ENCODE results near the gene CTNNAL1.
"Not testable (repeated sequence)": the region's sequence is repeated elsewhere in the genome, so short reads cannot be mapped to it uniquely, and the experiment has no call there.

The CTNNAL1 gene

DNA sequence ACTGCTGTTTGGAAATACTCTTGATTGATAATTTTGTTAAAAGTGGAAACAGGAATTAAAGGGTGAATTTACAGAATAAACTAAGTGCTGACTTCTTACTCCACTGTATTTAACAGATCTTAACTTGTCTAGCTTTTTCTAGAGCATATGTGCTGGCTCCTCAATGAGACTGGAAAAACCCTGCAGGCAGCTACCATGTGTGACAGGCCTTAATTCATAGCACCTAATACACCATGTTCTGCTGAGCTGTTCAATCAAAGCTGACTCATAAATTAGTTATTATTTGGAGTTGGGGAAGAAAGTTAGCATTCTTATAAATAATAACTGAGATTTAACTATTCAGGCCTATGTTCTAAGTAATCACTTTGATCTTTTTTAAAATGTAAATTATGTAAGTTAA, 29.4 kb downstream of the CTNNAL1 start:
- DNase-seq: no peak

DNA sequence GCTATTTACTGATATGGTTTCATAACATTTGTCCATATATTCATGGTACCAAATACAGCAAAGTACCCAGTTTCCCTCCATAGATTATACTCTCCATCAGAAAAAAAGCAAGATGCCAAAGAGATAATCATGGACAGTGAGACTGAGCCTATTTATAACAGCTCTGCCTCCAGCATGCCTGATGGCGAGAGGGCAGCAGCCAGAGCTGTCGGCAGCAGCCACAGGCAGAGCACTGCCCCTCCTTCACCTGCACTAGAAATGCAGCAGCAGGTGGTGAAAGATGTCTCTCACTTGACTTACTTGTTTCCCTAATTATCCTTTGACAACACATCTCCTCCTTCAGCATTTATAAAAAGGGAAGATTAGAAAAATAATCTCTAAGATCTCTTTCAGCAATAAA, 32.4 kb downstream of the CTNNAL1 start:
- peak in 1 of 3 experiments; percentile 35 for DNase-seq

DNA sequence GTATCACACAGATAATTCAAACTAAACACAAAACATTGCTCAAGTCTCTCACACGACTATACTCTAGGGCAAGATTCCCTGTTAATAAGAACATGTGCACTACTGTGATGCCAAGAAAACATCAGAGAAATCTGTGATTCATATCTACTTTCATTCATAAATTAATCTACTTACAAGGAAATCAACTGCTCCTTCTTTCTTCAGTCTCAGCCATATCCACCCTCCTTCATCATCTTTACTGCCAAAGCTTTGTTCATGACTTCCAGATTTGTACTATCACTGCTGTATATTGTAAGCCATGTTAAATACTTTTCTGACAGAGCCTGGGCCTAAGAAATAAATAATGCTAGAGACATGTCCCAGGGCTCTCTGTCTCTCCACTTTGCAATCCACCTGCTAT, 35.1 kb downstream of the CTNNAL1 start:
- no peak for DNase-seq

DNA sequence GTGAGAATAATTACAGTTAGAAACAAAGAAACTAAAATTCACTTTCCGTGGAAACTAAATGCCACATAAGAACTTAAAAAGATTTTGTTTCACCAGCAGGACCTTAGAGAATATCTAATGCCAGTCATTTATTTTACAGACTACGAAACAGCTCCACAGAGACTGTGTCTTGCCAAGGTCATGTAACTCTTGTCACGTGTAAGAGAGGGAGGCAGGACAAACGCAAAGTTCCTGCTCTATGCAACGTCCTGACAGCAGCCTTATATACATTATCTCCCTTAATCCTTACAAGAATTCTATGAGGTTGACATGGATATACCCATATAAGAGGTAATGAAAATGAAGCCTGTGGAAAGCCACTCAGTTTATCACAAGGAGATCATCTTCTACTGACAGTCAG, 39.4 kb downstream of the CTNNAL1 start:
- DNase-seq: no peak

DNA sequence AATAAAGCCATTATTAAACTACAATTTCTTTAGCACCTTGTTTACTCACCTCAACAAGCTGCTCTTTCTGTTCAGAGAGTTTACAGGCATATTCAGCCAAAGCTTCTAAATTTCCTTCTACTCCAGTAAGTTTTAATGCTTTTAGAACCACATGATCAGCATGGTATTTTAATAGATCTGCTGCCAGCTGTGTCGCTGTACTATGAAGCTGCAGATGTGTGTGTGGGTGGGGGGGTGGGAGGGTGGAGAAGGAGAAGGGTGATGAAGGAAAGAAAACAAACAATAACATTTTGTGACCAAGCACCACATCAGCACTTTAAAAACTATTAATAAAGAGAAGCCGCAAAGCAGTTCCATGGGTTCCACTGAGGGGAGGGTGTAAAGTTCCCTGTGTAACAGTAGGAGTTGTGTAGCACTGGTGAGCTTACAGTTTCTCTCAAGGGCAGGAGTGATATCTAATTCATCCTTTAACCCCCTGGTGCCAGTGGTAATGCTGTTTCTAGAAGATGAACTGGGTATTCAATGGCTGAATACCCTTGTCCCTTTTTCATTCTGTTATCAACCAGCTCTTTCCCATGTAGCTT, 40.6 kb downstream of the CTNNAL1 start:
- no peak for DNase-seq

DNA sequence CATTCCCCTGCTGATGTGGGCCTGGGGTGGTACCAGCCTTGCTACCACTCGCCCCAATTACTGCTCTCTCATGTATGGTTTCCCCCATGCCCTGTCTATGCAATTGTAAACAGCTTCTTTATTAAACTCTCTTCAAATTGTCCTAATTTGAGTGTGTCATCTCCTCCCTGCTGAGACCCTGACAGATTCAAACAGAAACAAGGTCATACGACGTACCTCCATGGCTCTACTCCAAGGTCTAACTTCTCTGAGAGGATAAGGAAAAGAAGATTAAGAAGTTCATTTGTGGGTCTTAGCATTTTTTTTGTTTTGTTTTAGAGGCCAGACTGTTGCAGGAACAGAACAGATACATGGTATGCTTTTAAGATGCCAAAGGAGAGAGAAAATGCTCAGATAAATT, 41.1 kb downstream of the CTNNAL1 start:
- DNase-seq: no peak

DNA sequence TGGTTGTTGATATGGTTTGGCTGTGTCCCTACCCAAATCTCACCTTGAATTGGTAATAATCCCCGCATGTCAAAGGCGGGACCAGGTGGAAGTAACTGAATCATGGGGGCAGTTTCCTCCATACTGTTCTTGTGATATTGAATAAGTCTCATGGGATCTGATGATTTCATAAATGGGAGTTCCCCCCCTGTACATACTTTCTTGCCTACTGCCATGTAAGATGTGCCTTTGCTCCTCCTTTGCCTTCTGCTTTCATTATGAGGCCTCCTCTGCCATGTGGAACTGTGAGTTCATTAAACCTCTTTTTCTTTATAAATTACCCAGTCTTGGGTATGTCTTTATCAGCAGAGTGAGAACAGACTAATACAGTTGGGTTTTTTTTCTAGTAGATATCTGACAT, 41.9 kb downstream of the CTNNAL1 start:
- not testable (repeated sequence) for DNase-seq

DNA sequence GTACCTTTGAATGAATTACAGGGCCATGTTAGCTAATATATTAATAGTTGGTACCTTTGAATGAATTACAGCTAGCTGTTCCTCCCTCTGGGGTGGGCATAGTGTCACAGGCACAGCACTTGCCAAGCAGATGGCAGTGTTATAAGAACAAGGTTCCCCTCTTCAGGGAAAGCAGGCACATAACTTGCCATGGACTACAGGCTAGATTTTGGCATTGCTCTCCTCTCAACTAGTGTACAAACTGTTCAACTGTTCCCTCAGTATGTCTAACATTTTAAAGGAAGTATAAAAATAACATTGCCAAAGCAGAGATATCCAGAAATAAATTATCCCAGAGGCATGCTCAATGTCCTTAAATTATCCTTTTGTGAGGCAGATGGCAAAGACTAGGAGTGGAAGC, 45.4 kb downstream of the CTNNAL1 start:
- no peak for DNase-seq

DNA sequence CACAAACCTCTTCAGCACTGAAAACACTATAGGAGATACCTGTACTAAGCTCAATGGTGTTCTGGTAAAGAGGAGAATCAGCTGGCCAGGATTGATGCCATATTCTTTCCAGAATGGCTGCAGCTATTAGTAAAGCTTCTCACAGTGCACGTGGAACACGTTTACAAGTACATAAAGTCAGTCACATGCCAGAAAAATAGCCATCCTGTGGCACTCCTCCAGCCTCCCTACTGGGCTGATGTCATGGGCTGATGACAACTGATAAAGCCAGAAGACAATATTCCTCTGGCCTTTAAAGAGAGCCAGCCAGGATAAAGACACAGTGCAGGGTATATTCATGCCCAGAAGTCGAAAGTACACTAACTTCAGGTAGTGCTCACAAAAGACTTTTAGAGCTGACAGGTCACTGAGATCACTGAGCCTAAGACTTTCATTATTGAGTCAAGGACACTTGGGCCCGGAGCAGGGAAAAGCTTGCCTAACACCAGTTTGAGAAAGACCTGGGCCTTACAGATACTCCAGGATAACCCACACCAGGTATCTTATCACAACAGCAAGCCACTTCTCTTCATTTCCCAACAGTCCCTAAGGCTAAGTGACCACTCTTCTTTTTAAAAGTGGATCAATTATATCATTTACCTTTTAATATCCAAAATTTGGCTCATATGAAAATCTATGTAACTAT, 49.7 kb downstream of the CTNNAL1 start:
- DNase-seq: no peak

DNA sequence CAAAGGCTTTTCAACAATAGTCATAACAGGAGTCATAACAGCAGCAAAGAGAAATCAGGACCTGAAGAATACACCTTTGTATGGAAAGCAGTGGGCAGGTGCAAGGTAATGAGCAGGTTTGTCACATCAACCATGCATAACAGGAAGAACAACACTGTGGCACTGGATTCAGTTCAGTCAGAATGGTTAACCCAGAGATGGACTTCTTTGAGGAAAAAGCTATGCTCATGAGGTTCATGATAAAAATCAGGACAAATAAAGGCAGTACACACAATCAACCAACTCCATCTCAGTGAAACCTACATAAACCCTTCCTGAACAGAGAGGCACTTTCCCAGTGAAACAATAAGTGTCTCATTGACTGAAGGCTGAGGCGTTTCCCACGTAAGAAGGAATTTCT, 52.1 kb downstream of the CTNNAL1 start:
- peak in 2 of 3 experiments; percentile 28 to 71 for DNase-seq

DNA sequence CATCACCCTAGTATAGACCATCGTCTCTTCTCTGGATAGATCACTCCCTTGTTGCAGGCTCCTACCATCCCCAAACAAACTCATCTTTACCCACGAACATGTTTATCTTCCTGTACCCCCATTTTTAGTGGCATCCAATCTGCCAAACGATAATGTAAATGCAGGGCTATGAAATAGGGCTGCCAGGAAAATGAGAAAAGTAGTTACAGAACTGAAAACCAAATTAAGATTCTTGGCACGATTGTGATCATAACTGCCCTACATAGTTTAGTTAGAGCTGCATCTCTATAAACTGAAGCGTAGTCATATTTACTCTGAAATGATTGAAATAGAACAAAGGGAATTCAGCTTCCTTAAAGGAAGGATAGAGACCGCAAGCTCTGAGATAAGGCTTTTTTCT, 53.0 kb downstream of the CTNNAL1 start:
- DNase-seq: no peak

DNA sequence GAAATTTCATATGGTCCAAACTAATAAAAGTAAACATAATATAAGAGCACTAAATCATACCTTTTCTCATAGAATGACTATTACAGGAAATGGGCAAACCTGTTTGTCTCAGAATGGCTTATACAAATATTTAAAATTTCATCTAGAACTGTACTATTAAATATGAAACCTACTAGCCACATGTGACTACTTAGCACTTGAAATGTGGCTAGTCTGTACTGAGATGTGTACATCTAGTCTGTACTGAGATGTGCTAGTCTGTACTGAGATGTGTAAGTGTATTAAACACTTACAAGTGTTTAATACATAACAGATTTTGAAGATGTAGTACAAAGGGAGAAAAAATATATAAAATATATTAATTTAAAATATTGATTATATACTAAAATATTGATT, 56.7 kb downstream of the CTNNAL1 start:
- peak in 2 of 3 experiments; percentile 9 to 68 for DNase-seq

DNA sequence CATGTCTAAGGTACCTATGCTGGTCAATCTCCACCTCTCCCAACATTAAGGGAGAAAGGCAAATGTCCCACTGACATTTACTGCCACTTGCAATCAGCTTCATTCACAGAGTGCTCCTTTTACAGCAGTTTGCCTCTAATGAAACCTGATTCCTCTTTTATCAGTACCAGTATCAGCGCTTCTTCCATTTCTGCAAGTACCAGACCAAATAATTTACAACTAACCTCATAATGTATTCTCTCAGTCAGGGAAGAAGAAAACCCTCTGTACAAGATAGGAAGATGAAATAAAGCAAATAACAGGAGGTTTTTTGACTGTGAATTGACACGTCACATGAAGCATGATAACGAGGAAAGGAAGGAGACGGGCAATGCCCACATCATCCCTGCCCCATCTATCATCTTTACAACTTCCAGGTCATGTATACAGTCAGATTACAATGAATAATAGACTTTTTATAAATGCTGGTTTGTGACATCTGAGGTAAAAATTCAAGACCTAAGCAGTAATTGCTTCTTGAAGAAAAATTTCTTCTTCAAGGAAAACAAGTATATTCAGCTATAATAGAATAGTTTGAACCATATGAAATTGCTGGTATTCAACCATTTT, 57.2 kb downstream of the CTNNAL1 start:
- peak in 2 of 3 experiments; percentile 22 to 68 for DNase-seq

DNA sequence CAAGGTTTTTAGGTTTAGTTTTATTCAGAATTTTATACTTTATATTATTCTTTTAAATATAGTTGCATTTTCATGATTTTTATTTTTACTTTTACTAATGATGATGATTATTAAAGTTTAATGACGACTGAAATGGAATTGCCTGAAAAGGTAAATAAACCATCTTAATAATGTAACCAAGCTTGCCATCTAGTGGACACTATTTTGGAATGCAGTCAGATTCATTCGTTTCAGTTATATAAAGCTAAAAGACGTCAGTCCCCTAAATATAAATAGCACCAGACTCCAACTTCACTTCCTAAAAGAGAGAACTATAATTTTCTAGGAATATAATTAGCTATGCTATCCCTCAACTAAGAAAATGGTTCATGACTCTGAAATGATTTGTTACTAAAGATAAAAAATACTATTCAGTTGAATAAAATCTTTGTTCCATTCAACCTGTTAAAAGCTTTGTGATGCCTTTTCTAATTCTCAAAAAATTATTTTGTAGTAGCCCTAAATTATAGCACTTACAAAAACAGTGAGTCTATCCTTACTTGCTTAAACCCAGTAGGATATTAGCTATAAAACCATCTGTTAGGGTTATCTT, 59.2 kb downstream of the CTNNAL1 start:
- DNase-seq: peak; percentile 1 to 75 (median 8)

DNA sequence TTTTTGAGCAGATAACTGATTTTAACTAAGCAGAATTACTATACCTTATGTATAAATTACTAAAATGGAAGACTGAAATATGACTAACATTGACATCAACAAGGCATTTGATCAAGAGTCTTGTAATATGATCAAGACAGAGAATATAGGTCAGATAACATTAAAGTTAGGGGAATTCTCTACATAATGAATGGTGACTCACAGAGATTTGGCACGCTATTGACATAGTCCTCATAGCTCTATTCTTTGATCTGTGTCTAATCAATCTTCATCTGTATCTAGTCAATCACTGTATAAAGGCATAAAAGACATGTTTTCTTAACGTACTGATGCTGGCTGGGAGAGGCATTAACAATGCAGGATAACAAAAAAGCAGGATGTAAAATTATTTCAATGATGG, 61.7 kb downstream of the CTNNAL1 start:
- no peak for DNase-seq

DNA sequence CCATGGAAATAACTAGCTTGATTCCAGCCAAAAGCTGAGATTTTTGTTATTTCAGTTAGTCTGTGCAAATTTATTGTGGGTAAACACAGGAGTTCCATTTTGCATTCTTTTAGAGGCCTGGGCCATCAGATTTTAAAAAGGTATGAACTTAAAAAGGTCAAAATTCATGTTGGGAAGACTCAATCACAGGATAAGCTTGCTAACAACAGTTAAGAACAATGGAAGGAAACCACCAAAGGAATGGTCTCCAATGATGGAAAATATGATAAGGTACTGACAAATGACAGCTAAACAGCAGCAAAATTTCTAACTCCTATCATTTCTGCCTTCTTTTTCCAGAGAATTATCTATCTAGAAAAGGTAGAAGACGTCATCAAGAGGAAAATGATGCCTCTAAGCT, 63.1 kb downstream of the CTNNAL1 start:
- DNase-seq: no peak

DNA sequence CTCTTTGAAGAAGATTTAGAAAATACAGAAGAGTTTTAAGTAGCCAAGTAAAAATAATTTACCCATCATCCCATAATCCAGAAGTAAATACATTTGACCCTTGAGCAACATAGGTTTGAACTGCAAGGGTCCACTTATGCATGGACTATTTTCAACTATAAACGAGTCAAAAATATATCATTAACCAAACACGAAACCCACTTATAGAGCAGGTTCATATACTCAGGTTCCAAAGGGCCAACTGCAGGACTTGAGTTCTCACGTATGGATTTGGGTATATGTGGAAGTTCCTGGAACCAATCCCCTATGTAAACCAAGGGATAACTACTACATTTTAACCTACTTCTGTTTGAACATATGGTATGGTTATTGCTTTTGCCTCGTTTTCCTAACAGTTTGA, 73.3 kb downstream of the CTNNAL1 start:
- DNase-seq: no peak

DNA sequence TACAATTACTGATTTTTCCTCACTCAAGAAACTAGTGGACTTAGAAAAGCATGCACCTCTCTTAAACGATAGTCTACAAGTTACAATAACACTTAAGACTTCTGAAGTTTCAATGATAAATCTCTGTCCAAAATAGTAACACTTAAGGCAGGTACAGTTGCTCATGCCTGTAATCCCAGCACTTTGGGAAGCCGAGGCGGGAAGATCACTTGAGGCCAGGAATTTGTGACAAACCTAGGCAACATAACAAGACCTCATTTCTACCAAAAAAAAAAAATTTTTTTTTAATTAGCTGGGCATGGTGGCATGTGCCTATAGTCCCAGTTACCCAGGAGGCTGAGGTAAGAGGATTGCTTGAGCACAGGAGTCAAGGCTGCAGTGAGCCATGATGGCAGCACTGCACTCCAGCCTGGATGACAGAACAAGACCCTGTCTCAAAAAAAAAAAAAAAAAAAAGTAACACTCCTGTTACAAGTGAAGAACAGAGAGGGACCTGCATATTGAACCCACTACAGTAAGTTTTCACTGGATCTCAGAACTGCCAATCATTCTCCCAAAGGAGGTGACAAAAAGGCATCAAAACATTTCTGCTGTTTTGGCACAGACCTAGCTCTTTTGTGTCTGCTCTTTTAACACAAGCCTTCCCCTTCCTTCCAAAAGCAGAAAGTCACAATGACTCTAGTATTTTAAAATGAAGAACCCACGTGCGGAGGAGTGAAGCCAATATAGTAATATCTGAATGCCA, 75.6 kb downstream of the CTNNAL1 start:
- DNase-seq: no peak

DNA sequence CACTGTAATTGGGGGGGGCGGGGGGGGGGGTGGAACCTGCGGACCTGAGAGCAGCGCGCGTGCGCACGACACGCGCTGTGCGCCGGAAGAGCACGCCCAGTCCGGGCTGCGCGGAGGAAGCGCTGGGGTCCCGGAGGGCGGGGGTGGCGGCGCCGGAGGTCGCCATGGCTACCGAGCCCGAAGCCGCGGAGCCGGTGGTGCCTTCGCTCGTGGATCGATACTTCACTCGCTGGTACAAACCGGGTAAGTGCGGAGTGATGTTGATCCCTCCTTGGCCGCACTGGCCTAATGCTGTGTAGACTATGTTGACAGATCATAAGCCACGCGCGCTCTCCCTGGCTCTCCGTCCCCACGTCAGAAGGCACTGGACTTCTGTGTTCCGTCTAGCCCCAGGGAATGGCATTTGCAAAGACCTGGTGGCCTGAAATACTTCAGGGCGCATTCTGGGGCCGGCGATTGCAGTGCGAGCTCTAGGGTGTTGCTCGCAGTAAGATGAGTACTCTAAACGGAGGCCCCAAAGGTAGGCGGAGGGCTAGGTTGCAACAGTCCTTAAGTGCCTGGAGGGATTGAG, 78.9 kb downstream of the CTNNAL1 start, which contains the start of gene ABITRAM:
Gene ABITRAM (plus strand): TSS at position 78 of the 571 bp plus-strand sequence. CDS start 87 bp downstream, at position 165.
- peak; percentile 79 to 97 (median 96) for DNase-seq

DNA sequence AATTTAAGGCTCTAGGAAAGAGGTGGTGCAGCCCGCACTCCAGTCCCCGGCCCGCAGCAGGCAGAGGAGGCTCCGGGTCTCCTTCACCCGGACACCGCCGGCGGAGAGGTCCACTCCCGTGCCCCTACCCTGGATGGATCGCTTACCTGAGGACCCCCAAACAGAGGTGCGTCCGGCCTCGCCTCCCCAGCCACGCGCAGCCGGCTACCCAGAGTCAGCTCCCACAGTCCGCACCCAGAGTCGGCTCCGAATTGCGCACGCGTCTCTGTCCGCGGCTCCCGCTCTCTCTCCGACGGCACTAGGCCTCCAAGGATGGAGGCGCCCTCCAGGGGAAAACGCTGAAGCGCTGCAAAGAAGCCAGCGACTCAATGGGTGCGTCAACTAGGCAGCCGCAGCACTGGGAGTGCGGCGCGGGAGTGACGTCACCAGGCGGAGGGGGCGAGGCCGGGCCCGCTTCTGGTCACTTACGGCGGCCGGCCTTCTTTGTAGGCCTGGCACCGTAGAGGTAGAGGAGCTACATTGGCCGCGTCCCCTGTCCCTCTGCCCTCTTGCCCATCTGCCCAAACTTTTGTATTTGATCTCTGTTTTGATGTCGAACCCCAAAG, 79.5 kb downstream of the CTNNAL1 start, which contains the start of gene ELP1:
Gene ELP1 (minus strand): TSS at position 407 of the 605 bp plus-strand sequence. CDS start 2,978 bp downstream, outside the sequence.
- DNase-seq: peak; percentile 77 to 98 (median 97)

DNA sequence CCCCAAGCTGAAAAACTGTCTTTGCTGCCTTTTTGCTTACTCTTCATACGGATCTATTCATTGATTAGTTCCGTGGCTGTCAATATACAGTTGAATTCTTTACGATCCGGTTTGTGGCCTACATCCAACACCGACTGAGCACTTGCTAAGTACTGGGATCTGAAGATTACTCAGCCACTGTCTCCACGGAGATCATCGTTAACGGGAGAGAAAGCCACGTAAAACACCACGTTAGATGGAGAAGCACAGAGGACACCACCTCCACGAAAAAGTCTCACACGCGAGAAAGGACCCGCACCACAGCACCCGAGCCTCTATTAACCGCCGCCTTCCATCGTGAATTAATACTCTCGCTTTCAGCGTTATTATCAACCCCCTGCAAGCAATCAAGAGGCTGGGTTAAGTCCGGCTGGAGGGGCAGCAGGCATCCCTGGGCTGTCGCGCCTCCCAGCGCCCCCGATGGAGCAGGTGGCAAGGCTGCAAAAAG, 80.0 kb downstream of the CTNNAL1 start:
- no peak for DNase-seq

DNA sequence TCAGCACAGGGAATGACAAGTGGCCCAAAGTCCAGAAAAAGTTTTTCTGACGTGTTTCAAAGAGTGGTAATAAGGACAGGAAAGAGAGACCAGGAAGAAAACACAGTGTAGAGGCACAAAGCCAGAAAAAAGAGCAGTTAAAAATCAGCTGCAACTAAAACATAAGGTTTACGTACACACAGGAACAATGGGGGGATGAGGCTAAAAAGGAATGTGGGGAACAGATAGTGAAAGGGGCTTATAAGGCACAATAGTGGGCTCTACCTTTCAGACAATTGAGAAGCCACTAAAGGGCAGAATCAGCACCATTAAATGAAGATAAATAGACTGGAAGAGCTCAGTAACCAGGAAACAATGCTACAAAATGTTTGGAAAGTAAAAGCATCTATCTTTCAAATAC, 84.9 kb downstream of the CTNNAL1 start:
- no peak for DNase-seq
